Psoas muscle (tissue), 8 donors: Measurements from ENCODE around the gene UCN3. TPM values are rescaled to one million over a fixed set of nuclear protein-coding genes. Genes with fewer than 3 reads are reported as not detected.
A peak's percentile ranks its signal among the peaks of the same experiment; 100 is the strongest.

ENCODE experiments used
- ATAC-seq, 4 donors: fragments of 200-7000 bp; cut with Tn5 transposase; one replicate each; pipeline ENCODE4 v1.9.1; 2020; ENCODE audit warnings: moderate library complexity in 3 of 4, mild to moderate bottlenecking in 2 of 4
- DNase-seq, 2 donors: peaks; one replicate each; pipeline ENCODE4 v3.0.0-alpha.2; 2020
- H3K27ac ChIP-seq: fragments of 200-600 bp; one replicate; pipeline ENCODE4 v1.8.0; 2022
- H3K27me3 ChIP-seq, 3 donors: fragments of 200-600 bp in 1 of 3; one replicate each; pipeline versions ENCODE4 v1.6.1 to v1.8.0; 2013 to 2022; ENCODE audit warnings: low read length in 2 of 3, mild to moderate bottlenecking in 2 of 3, moderate library complexity in 1 of 3; ENCODE audit not compliant: insufficient read depth in 3 of 3
- H3K36me3 ChIP-seq, 2 donors: fragments of 200-600 bp in 1 of 2; one replicate each; pipeline versions ENCODE4 v1.6.1 to v1.8.0; 2013 to 2022; ENCODE audit warnings: low read depth in 1 of 2, mild to moderate bottlenecking in 1 of 2, moderate library complexity in 1 of 2; ENCODE audit not compliant: insufficient read depth in 1 of 2
- H3K4me1 ChIP-seq: fragments of 200-600 bp; one replicate; pipeline ENCODE4 v1.8.0; 2022
- H3K4me3 ChIP-seq: fragments of 200-600 bp; one replicate; pipeline ENCODE4 v1.8.0; 2022; ENCODE audit warnings: mild to moderate bottlenecking
- H3K9me3 ChIP-seq: fragments of 200-600 bp; one replicate; pipeline ENCODE4 v1.8.0; 2022
- WGBS, 3 donors: extraction: QIAGEN DNeasy Blood & Tissue Kit; methylation state at CpG; one replicate each; pipeline versions ENCODE4 v1.1.6 to v1.1.7; 2013; 5-methylcytosine and 5-hydroxymethylcytosine counted together
- intact Hi-C, 2 donors: fragments of 100-400 bp; cut with DNase I; formaldehyde crosslinking; loops; one replicate each; pipeline versions ENCODE4 v1.11.0 to v1.14.2; 2022
- long read RNA-seq, 2 donors: library from polyadenylated mRNA; unstranded; transcript quantifications; one replicate each; pipeline ENCODE4 v2.0.0, GENCODE V29; 2021
- polyA plus RNA-seq, 3 donors: library from polyadenylated mRNA; stranded (reverse); fragments of 200-250 nt; gene quantifications; one replicate each; pipeline ENCODE4 v1.2.3, GENCODE V29; 2013
- total RNA-seq, 4 donors: library from RNA; stranded (reverse); fragmentation: NEBNext Ultra II Directional in 2 of 4; extraction: Animal tissue kit (Norgen Biotek cat#: 25700) in 2 of 4; gene quantifications; one replicate each; pipeline versions ENCODE4 v1.2.1 to v1.2.4, GENCODE V29; 2021 to 2023
- TF ChIP-seq, protein P1 (sequence below): fragments of 200-600 bp; IDR thresholded peaks from one replicate; pipeline ENCODE4 v1.8.0; 2022; ENCODE audit warnings: antibody characterized with exemption
- donor health status: healthy with polysubstance abuse.
- donor health status: DM: no; HTN: no; CAD: no; lungs with moderate emphysema.
- donor health status: Bipolar disorder and iron deficiency.
- donor health status: healthy.
- donor health status: DM: yes; HTN: yes; CAD: no.
- donor health status: DM: no; HTN: no; CAD: no.
- donor health status: DM: no; HTN: no; CAD: no.
- donor health status: DM: yes; HTN: yes; CAD: no.

Gene UCN3, protein sequence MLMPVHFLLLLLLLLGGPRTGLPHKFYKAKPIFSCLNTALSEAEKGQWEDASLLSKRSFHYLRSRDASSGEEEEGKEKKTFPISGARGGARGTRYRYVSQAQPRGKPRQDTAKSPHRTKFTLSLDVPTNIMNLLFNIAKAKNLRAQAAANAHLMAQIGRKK
- not detected for total RNA-seq
- polyA plus RNA-seq, result not detected
- long read RNA-seq, donor 1, result 0 reads
- long read RNA-seq, donor 2, result 0 reads

DNA sequence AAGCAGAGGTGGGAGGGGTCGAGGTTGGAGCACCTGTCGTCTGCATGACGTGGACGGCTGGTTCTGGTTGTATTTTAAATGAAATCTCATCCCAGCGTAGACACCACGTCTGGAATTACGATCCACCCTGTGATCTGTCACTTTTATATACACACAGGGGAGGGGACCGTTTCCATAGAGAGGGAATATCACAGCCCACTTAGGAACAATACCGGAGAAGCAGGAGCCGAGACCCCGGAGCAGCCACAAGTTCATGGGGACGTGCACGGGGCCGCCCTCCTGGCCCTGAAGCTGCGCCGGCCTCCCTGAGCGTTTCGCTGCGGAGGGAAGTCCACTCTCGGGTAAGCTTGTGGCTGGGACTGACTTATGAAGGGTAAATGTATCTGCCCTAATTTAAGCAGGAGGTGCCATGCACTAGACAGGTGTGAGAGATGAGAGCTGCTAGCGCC is at the start of gene UCN3:
Gene UCN3 (plus strand): TSS at position 77 of the 449 bp plus-strand sequence. CDS start 8,755 bp downstream, outside the sequence.
- no peaks in the 10 kb centered on the region for H3K36me3 ChIP-seq

DNA sequence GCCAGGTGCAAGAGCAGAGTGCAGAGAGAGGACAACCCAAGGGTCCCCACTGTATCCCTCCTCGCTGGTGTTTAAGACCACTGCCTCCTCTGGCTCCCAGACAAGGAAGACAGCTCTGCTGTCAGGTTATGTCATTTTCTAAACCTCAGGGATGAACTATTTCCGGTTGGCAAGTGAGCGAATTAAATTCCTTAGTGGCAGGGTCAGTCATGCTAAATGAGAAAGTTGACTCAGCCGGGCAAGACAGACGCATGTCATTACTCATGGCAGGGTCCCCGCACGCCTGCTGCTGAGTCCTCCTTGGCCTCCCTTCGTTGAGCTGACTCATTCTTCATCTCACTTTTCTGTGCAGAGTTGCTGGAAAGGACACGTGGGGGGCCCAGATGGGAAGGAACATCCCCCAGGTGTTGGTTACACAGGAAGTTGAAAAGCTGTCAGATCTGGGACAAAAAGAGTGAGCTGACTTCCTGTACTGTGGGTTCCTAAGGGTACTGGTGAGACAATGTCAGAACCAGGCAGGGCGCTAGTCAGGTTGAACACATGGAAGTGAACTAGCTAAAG is 47.1 kb upstream of the UCN3 start:
- ATAC-seq, result peak; percentile 82 to 97 (median 94)
- Histone ChIP-seq H3K27ac (peak overlapping the region; percentile 50), H3K9me3 (no peaks in the 10 kb centered on the region), H3K36me3 (no peaks in the 10 kb centered on the region), H3K4me1 (peaks cover 9% of the 10 kb centered on the region), H3K27me3 (no peaks in the 10 kb centered on the region), H3K4me3 (no peak overlapping the region)
- WGBS, 3 donors, result 15 to 28% (median 18%) methylated on average over 10 of the region's 10 CpGs
- TF ChIP-seq, protein P1, sequence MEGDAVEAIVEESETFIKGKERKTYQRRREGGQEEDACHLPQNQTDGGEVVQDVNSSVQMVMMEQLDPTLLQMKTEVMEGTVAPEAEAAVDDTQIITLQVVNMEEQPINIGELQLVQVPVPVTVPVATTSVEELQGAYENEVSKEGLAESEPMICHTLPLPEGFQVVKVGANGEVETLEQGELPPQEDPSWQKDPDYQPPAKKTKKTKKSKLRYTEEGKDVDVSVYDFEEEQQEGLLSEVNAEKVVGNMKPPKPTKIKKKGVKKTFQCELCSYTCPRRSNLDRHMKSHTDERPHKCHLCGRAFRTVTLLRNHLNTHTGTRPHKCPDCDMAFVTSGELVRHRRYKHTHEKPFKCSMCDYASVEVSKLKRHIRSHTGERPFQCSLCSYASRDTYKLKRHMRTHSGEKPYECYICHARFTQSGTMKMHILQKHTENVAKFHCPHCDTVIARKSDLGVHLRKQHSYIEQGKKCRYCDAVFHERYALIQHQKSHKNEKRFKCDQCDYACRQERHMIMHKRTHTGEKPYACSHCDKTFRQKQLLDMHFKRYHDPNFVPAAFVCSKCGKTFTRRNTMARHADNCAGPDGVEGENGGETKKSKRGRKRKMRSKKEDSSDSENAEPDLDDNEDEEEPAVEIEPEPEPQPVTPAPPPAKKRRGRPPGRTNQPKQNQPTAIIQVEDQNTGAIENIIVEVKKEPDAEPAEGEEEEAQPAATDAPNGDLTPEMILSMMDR, result no peak
- intact Hi-C loops, result no loop called here
- DNase-seq, result peak; percentile 46 to 66

More for the DNA sequence above, at the start of gene UCN3:
- no peak within 1 kb of the TSS for H3K27ac ChIP-seq
- intact Hi-C loops, result no loop called here
- H3K4me1 ChIP-seq, result no peaks in the 10 kb centered on the region
- DNase-seq, result no peak
- H3K4me3 ChIP-seq, result no peak within 1 kb of the TSS
- no peak for ATAC-seq
- H3K27me3 ChIP-seq, result peaks cover 0 to 20% (median 10%) of the 10 kb centered on the region in 3 donors
- WGBS, 3 donors, result 18 to 39% (median 31%) methylated on average over 21 of the region's 21 CpGs
- TF ChIP-seq, protein P1, result no peak
- H3K9me3 ChIP-seq, result no peaks in the 10 kb centered on the region

DNA sequence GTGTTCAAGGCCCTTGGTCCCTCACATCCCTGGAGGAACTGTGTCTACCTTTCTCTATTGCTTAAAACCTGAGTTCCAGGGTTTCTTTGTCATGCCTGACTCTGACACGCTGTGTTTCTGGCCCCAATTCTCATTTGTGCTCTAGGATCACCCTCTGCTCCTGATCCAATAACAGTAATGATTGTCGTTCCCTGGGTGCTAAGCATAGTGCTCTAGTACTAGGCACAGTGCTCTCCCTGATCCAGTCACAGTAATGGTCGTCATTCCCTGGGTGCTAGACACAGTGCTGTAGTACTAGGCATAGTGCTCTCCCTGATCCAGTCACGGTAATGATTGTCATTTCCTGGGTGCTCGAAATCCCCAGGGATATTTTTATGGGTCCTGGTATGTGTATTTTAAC is 46.6 kb upstream of the UCN3 start:
- 94 to 97% (median 94%) methylated on average over 5 of the region's 5 CpGs for WGBS, 3 donors
- intact Hi-C loops, result no loop called here
- Histone ChIP-seq H3K36me3 (no peaks in the 10 kb centered on the region), H3K27ac (peak overlapping the region; percentile 50), H3K4me3 (no peak overlapping the region), H3K9me3 (no peaks in the 10 kb centered on the region), H3K4me1 (peaks cover 9% of the 10 kb centered on the region), H3K27me3 (no peaks in the 10 kb centered on the region)
- ATAC-seq (no peak), DNase-seq (no peak)
- TF ChIP-seq, protein P1, result no peak

DNA sequence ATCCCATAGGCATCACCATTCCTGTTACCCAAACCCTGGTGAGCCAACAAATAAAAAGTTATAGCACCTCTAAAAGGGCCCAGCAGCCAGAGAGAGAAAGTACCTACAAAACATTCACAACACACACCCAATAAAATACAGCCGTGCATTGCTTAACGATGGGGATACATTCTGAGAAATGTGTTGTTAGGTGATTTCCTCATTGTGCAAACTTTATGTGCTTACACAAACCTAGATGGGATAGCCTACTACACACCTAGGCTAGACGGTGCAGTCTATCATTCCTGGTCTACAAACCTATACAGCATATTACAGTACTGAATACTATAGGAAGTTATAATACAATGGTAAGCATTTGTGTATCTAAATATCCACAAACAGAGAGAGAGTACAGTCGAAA is 44.9 kb upstream of the UCN3 start:
- ATAC-seq, result no peak
- no peaks in the 10 kb centered on the region for H3K9me3 ChIP-seq
- intact Hi-C loops, result no loop called here
- TF ChIP-seq, protein P1, result no peak
- H3K4me1 ChIP-seq, result peaks cover 9% of the 10 kb centered on the region
- no peaks in the 10 kb centered on the region for H3K36me3 ChIP-seq
- DNase-seq, result no peak
- 79 to 95% (median 91%) methylated on average over 4 of the region's 4 CpGs for WGBS, 3 donors
- H3K27me3 ChIP-seq, result no peaks in the 10 kb centered on the region
- H3K4me3 ChIP-seq, result no peak overlapping the region
- no peak overlapping the region for H3K27ac ChIP-seq
